ENCODE results near the gene CKS1B.
"Not testable (repeated sequence)": the region's sequence is repeated elsewhere in the genome, so short reads cannot be mapped to it uniquely, and the experiment has no call there.

CKS1B gene

GRCh38 chr1:154964359-154964758, 10.1 kb upstream of the CKS1B start:
- no peak for DNase-seq (ENCODE audit: low spot score)

GRCh38 chr1:154966111-154966510, 8.4 kb upstream of the CKS1B start:
- no peak for DNase-seq (ENCODE audit: low spot score)

- no peak for DNase-seq (ENCODE audit: low spot score)
Measured at GRCh38 chr1:154967331-154967950, 7.0 kb upstream of the CKS1B start.

- DNase-seq (ENCODE audit: low spot score): no peak
Measured at GRCh38 chr1:154968731-154969130, 5.8 kb upstream of the CKS1B start.

- DNase-seq (ENCODE audit: low spot score): no peak
Measured at GRCh38 chr1:154969246-154969645, 5.2 kb upstream of the CKS1B start.

GRCh38 chr1:154969860-154970452, 4.5 kb upstream of the CKS1B start:
- no peak for DNase-seq (ENCODE audit: low spot score)

GRCh38 chr1:154970631-154971340, 3.7 kb upstream of the CKS1B start, which contains the start of gene SHC1:
Gene SHC1 (minus strand): TSS chr1:154970747. CDS start chr1:154970526, 221 bp downstream.
- DNase-seq (ENCODE audit: low spot score): peak; percentile 89

- DNase-seq (ENCODE audit: low spot score): no peak
Measured at GRCh38 chr1:154971341-154971998, 3.0 kb upstream of the CKS1B start.

GRCh38 chr1:154972213-154972516, 2.3 kb upstream of the CKS1B start:
- no peak for DNase-seq (ENCODE audit: low spot score)

GRCh38 chr1:154972517-154973343, 1.8 kb upstream of the CKS1B start:
- no peak for DNase-seq (ENCODE audit: low spot score)

GRCh38 chr1:154973344-154974101, 958 bp upstream of the CKS1B start:
- peak; percentile 100 for DNase-seq (ENCODE audit: low spot score)

GRCh38 chr1:154974808-154975408, 427 bp downstream of the CKS1B start:
- DNase-seq (ENCODE audit: low spot score): peak; percentile 100

- peak; percentile 84 for DNase-seq (ENCODE audit: low spot score)
Measured at GRCh38 chr1:154975409-154976059, 1.1 kb downstream of the CKS1B start.

- not testable (repeated sequence) for DNase-seq (ENCODE audit: low spot score)
Measured at GRCh38 chr1:154977762-154978161, 3.3 kb downstream of the CKS1B start.

GRCh38 chr1:154978360-154978759, 3.9 kb downstream of the CKS1B start:
- no peak for DNase-seq (ENCODE audit: low spot score)

- DNase-seq (ENCODE audit: low spot score): no peak
Measured at GRCh38 chr1:154982341-154982740, 7.9 kb downstream of the CKS1B start.

- peak; percentile 100 for DNase-seq (ENCODE audit: low spot score)
Measured at GRCh38 chr1:154982897-154983648, 8.6 kb downstream of the CKS1B start, which contains the start of gene FLAD1. Gene FLAD1 (plus strand): TSS chr1:154983344. CDS start chr1:154983695, 351 bp downstream.

- no peak for DNase-seq (ENCODE audit: low spot score)
Measured at GRCh38 chr1:154983776-154984466, 9.4 kb downstream of the CKS1B start.

- not testable (repeated sequence) for DNase-seq (ENCODE audit: low spot score)
Measured at GRCh38 chr1:154986736-154987135, 12.3 kb downstream of the CKS1B start.

All from NAMALWA (cell line).